Measurements from ENCODE around the gene INTS3.

GRCh38 chr1:153688276-153688675, 39.6 kb upstream of the INTS3 start:
- no peak for TF ChIP-seq GTF2F1 (IDR thresholded peaks at IDR 0.05; ENCODE audit: low read depth, low read length)
- TF ChIP-seq PKNOX1 (IDR thresholded peaks at IDR 0.05), result no peak
- no peak for TF ChIP-seq BRF1 (IDR thresholded peaks at IDR 0.05; ENCODE audit: borderline replicate concordance, extremely low read depth, insufficient read length)
- no peak for TF ChIP-seq CTCF (IDR thresholded peaks at IDR 0.05 in 2 of 3, conservative IDR thresholded peaks at IDR 0.05 in 1 of 3; ENCODE audit: insufficient read depth in 2 of 3, low read depth in 1 of 3, low read length in 3 of 3)
- no peak for TF ChIP-seq ZBTB40 (IDR thresholded peaks at IDR 0.05)
- no peak for TF ChIP-seq ZBTB40 (CRISPR knock-in tag; IDR thresholded peaks at IDR 0.05)
- no peak for TF ChIP-seq HINFP (tag; conservative IDR thresholded peaks at IDR 0.05; ENCODE audit: low read depth)
- no peak for TF ChIP-seq CAMTA2 (CRISPR knock-in tag; conservative IDR thresholded peaks at IDR 0.05)
- TF ChIP-seq BMI1 (IDR thresholded peaks at IDR 0.05; ENCODE audit: low read length), result no peak
- no peak for TF ChIP-seq TFAP4 (CRISPR knock-in tag; IDR thresholded peaks at IDR 0.05; ENCODE audit: borderline replicate concordance)
- TF ChIP-seq ZEB2 (IDR thresholded peaks at IDR 0.05), result no peak
- TF ChIP-seq CREB5 (CRISPR knock-in tag; IDR thresholded peaks at IDR 0.05), result no peak
- no peak for TF ChIP-seq TARDBP (IDR thresholded peaks at IDR 0.05)
- TF ChIP-seq POLR2A (conservative IDR thresholded peaks at IDR 0.05), result no peak

Measured in K562 (cell line).